Mesendoderm (in vitro differentiated cells): ENCODE data around the gene TMEM132A.

Experiments
- DNase-seq: peaks from one replicate; pipeline ENCODE4 v3.0.0; 2013
- H2AK5ac ChIP-seq: 2 replicates; pipeline ENCODE4 v1.6.1; 2013; ENCODE audit warnings: low read length, inconsistent platforms
- H2BK120ac ChIP-seq: 2 replicates; pipeline ENCODE4 v1.6.1; 2013; ENCODE audit warnings: low read depth, mild to moderate bottlenecking, low read length, moderate library complexity, mixed read lengths
- H2BK15ac ChIP-seq: replicated peaks from 2 replicates; pipeline ENCODE4 v1.6.1; 2013; ENCODE audit warnings: low read depth, mild to moderate bottlenecking, moderate library complexity
- H2BK5ac ChIP-seq: 2 replicates; pipeline ENCODE4 v1.6.1; 2013; ENCODE audit warnings: low read length, inconsistent platforms
- H3K18ac ChIP-seq: 2 replicates; pipeline ENCODE4 v1.6.1; 2013; ENCODE audit warnings: mild to moderate bottlenecking, low read length, mixed read lengths
- H3K23ac ChIP-seq: one replicate; pipeline ENCODE4 v1.6.1; 2013; ENCODE audit warnings: low read length
- H3K27ac ChIP-seq: 2 replicates; pipeline ENCODE4 v1.5.1; 2013; ENCODE audit warnings: low read depth, mild to moderate bottlenecking, inconsistent platforms, low read length, moderate library complexity
- H3K27me3 ChIP-seq: 2 replicates; pipeline ENCODE4 v1.6.1; 2013; ENCODE audit warnings: low read length, control low read depth, mild to moderate bottlenecking, inconsistent platforms; ENCODE audit not compliant: insufficient read depth, poor library complexity
- H3K36me3 ChIP-seq: 2 replicates; pipeline ENCODE4 v1.6.1; 2013; ENCODE audit warnings: low read length, inconsistent platforms; ENCODE audit not compliant: control insufficient read depth, insufficient read depth
- H3K4ac ChIP-seq: one replicate; pipeline ENCODE4 v1.6.1; 2013; ENCODE audit warnings: low read depth, mild to moderate bottlenecking, low read length, moderate library complexity
- H3K4me1 ChIP-seq: 2 replicates; pipeline ENCODE4 v1.6.1; 2013; ENCODE audit warnings: low read depth, low read length, inconsistent platforms; ENCODE audit not compliant: control insufficient read depth
- H3K4me2 ChIP-seq: 2 replicates; pipeline ENCODE4 v1.6.1; 2013; ENCODE audit warnings: low read length
- H3K4me3 ChIP-seq: 2 replicates; pipeline ENCODE4 v1.5.1; 2013; ENCODE audit warnings: mild to moderate bottlenecking, low read length
- H3K56ac ChIP-seq: one replicate; pipeline ENCODE4 v1.6.1; 2013; ENCODE audit warnings: low read length
- H3K79me1 ChIP-seq: 2 replicates; pipeline ENCODE4 v1.6.1; 2013; ENCODE audit warnings: low read length, inconsistent platforms
- H3K79me2 ChIP-seq: 2 replicates; pipeline ENCODE4 v1.6.1; 2013; ENCODE audit warnings: mild to moderate bottlenecking, low read length; ENCODE audit not compliant: control insufficient read depth, insufficient read depth
- H3K9ac ChIP-seq: 2 replicates; pipeline ENCODE4 v1.6.1; 2013; ENCODE audit warnings: low read length, inconsistent platforms
- H4K5ac ChIP-seq: one replicate; pipeline ENCODE4 v1.6.1; 2013; ENCODE audit warnings: low read length
- H4K8ac ChIP-seq: one replicate; pipeline ENCODE4 v1.6.1; 2013; ENCODE audit warnings: low read depth, mild to moderate bottlenecking, control low read depth, low read length, moderate library complexity
- WGBS: extraction: QIAGEN DNeasy Blood & Tissue Kit; methylation state at CpG from one replicate; pipeline ENCODE4 v1.1.7; 2013; ENCODE audit warnings: low lambda C conversion rate, missing lambda C conversion rate; ENCODE audit not compliant: insufficient coverage; ENCODE audit errors: extremely low coverage; 5-methylcytosine and 5-hydroxymethylcytosine counted together

The TMEM132A gene

DNA sequence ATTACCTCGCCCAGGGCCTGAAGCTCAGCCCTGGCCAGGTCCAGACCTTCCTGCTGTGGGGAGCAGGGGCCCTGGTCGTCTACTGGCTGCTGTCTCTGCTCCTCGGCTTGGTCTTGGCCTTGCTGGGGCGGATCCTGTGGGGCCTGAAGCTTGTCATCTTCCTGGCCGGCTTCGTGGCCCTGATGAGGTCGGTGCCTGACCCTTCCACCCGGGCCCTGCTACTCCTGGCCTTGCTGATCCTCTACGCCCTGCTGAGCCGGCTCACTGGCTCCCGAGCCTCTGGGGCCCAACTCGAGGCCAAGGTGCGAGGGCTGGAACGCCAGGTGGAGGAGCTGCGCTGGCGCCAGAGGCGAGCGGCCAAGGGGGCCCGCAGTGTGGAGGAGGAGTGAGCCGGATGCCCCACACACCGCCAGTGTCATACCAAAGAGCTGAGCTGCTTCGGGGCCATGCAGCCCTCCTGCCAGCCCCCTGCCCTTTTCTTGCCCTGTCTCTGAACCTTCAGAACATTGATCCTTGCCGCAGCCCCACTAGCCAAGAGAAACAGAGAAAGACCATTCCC lies 2.4 kb upstream of the TMEM132A start:
- Histone ChIP-seq H3K23ac (no peak overlapping the region), H3K27me3 (no peaks in the 10 kb centered on the region), H3K79me1 (peaks cover 11% of the 10 kb centered on the region), H4K8ac (no peak overlapping the region), H3K27ac (no peak overlapping the region), H3K79me2 (peaks cover 3% of the 10 kb centered on the region), H2BK120ac (no peak overlapping the region), H3K4me3 (no peak overlapping the region), H3K4ac (no peak overlapping the region), H3K9ac (no peak overlapping the region), H4K5ac (no peak overlapping the region), H2BK5ac (no peak overlapping the region), H3K18ac (no peak overlapping the region), H3K4me1 (peaks cover 11% of the 10 kb centered on the region), H3K56ac (no peak overlapping the region), H2AK5ac (no peak overlapping the region), H3K4me2 (no peak overlapping the region), H2BK15ac (no peak overlapping the region), H3K36me3 (peaks cover 3% of the 10 kb centered on the region)
- WGBS: no CpG with 5 or more reads among the region's 23 CpGs
- no peak for DNase-seq

GRCh38 chr11:60922906-60923305 lies 1.4 kb upstream of the TMEM132A start:
- no peak overlapping the region for H3K27ac ChIP-seq
- H3K56ac ChIP-seq: no peak overlapping the region
- no peak for DNase-seq
- H3K79me2 ChIP-seq: no peaks in the 10 kb centered on the region
- no peak overlapping the region for H4K8ac ChIP-seq
- no CpG with 5 or more reads among the region's 6 CpGs for WGBS
- H3K4me1 ChIP-seq: peaks cover 10% of the 10 kb centered on the region
- no peaks in the 10 kb centered on the region for H3K27me3 ChIP-seq
- H3K18ac ChIP-seq: no peak overlapping the region
- H3K4me2 ChIP-seq: no peak overlapping the region
- no peak overlapping the region for H2BK120ac ChIP-seq
- H3K4ac ChIP-seq: no peak overlapping the region
- no peak overlapping the region for H3K4me3 ChIP-seq
- peaks cover 8% of the 10 kb centered on the region for H3K79me1 ChIP-seq
- no peak overlapping the region for H3K23ac ChIP-seq
- H2BK15ac ChIP-seq: no peak overlapping the region
- H3K9ac ChIP-seq: no peak overlapping the region
- H4K5ac ChIP-seq: no peak overlapping the region
- H2BK5ac ChIP-seq: no peak overlapping the region
- peaks cover 3% of the 10 kb centered on the region for H3K36me3 ChIP-seq
- no peak overlapping the region for H2AK5ac ChIP-seq

GRCh38 chr11:60923326-60923725 lies 934 bp upstream of the TMEM132A start:
- WGBS: no CpG with 5 or more reads among the region's 5 CpGs
- no peak overlapping the region for H3K4me3 ChIP-seq

GRCh38 chr11:60923800-60924109 lies 505 bp upstream of the TMEM132A start:
- H3K4me3 ChIP-seq: no peak overlapping the region
- H4K5ac ChIP-seq: no peak overlapping the region
- no peak for DNase-seq

More at GRCh38 chr11:60923326-60923725, 934 bp upstream of the TMEM132A start:
- Histone ChIP-seq H2BK120ac (no peak overlapping the region), H3K79me2 (no peaks in the 10 kb centered on the region), H3K4me2 (no peak overlapping the region), H4K5ac (no peak overlapping the region), H4K8ac (no peak overlapping the region), H3K56ac (no peak overlapping the region), H3K4me1 (peaks cover 7% of the 10 kb centered on the region), H2BK5ac (no peak overlapping the region), H3K4ac (no peak overlapping the region), H3K23ac (no peak overlapping the region), H3K36me3 (peaks cover 3% of the 10 kb centered on the region), H3K18ac (no peak overlapping the region), H2BK15ac (no peak overlapping the region), H3K79me1 (peaks cover 8% of the 10 kb centered on the region), H3K27ac (no peak overlapping the region), H3K9ac (no peak overlapping the region), H2AK5ac (no peak overlapping the region), H3K27me3 (no peaks in the 10 kb centered on the region)
- no peak for DNase-seq

GRCh38 chr11:60924906-60925853 lies 920 bp downstream of the TMEM132A start:
- H3K4me3 ChIP-seq: peak overlapping the region; percentile 77
- peak overlapping the region; percentile 83 for H3K9ac ChIP-seq
- peak overlapping the region; percentile 78 for H3K18ac ChIP-seq
- H2AK5ac ChIP-seq: no peak overlapping the region
- H3K79me2 ChIP-seq: no peaks in the 10 kb centered on the region
- peak overlapping the region; percentile 98 for H3K23ac ChIP-seq
- no peaks in the 10 kb centered on the region for H3K27me3 ChIP-seq
- peak overlapping the region; percentile 13 for H2BK120ac ChIP-seq
- H2BK5ac ChIP-seq: no peak overlapping the region
- H3K79me1 ChIP-seq: peaks cover 3% of the 10 kb centered on the region
- H2BK15ac ChIP-seq: no peak overlapping the region
- peak overlapping the region; percentile 89 for H3K56ac ChIP-seq
- peak; percentile 54 for DNase-seq
- no peak overlapping the region for H4K5ac ChIP-seq
- H3K4me2 ChIP-seq: peak overlapping the region; percentile 89
- peaks cover 5% of the 10 kb centered on the region for H3K36me3 ChIP-seq
- H3K4me1 ChIP-seq: peaks cover 3% of the 10 kb centered on the region
- peak overlapping the region; percentile 39 for H3K4ac ChIP-seq
- no CpG with 5 or more reads among the region's 35 CpGs for WGBS
- H4K8ac ChIP-seq: no peak overlapping the region
- H3K27ac ChIP-seq: no peak overlapping the region

More at GRCh38 chr11:60923800-60924109, 505 bp upstream of the TMEM132A start:
- H3K79me2 ChIP-seq: no peaks in the 10 kb centered on the region
- no peaks in the 10 kb centered on the region for H3K27me3 ChIP-seq
- H3K4ac ChIP-seq: no peak overlapping the region
- H4K8ac ChIP-seq: no peak overlapping the region
- H2BK120ac ChIP-seq: no peak overlapping the region
- no peak overlapping the region for H2BK15ac ChIP-seq
- H3K9ac ChIP-seq: peak overlapping the region; percentile 50
- no peak overlapping the region for H3K27ac ChIP-seq
- peak overlapping the region; percentile 69 for H3K56ac ChIP-seq
- peaks cover 3% of the 10 kb centered on the region for H3K36me3 ChIP-seq
- peaks cover 4% of the 10 kb centered on the region for H3K4me1 ChIP-seq
- no peak overlapping the region for H2AK5ac ChIP-seq
- peak overlapping the region; percentile 60 for H3K4me2 ChIP-seq
- peaks cover 8% of the 10 kb centered on the region for H3K79me1 ChIP-seq
- no peak overlapping the region for H2BK5ac ChIP-seq
- no peak overlapping the region for H3K18ac ChIP-seq
- peak overlapping the region; percentile 37 for H3K23ac ChIP-seq
- WGBS: no CpG with 5 or more reads among the region's 6 CpGs
